HepG2 (cell line): ENCODE data around the gene CPNE2. TPM values are rescaled to one million over a fixed set of nuclear protein-coding genes. Genes with fewer than 3 reads are reported as not detected.
A peak's percentile ranks its signal among the peaks of the same experiment; 100 is the strongest.

Source experiments
- EZH2 ChIP-seq: conservative IDR thresholded peaks from 2 replicates; pipeline ENCODE4 v1.6.1; 2012; ENCODE audit warnings: mild to moderate bottlenecking, low read depth, low read length, moderate library complexity
- RAD21 ChIP-seq: fragments of 450-650 bp; formaldehyde crosslinking; IDR thresholded peaks from 2 replicates; pipeline ENCODE4 v1.5.0; 2020; ENCODE audit warnings: mild to moderate bottlenecking
- SAFB2 ChIP-seq: sonication (generic); formaldehyde crosslinking; IDR thresholded peaks from 2 replicates; pipeline ENCODE4 v1.5.1; 2020; ENCODE audit warnings: missing genetic modification reagents, low read depth, mild to moderate bottlenecking, borderline replicate concordance
- SETDB1 ChIP-seq: sonication (generic); formaldehyde crosslinking; IDR thresholded peaks from 2 replicates; pipeline ENCODE4 v1.5.1; 2020; ENCODE audit warnings: missing genetic modification reagents, mild to moderate bottlenecking, borderline replicate concordance
- STAG1 ChIP-seq: sonication (generic); formaldehyde crosslinking; IDR thresholded peaks from 2 replicates; pipeline ENCODE4 v1.4.0; 2020; ENCODE audit warnings: missing genetic modification reagents
- TAF15 ChIP-seq: fragments of 200-400 bp; formaldehyde crosslinking; IDR thresholded peaks from one replicate; pipeline ENCODE4 v1.6.1; 2018; ENCODE audit warnings: mild to moderate bottlenecking, low read depth, low read length; ENCODE audit not compliant: poor library complexity, severe bottlenecking
- YEATS4 ChIP-seq: sonication (generic); formaldehyde crosslinking; IDR thresholded peaks from 2 replicates; pipeline ENCODE4 v1.4.0; 2020; ENCODE audit warnings: missing genetic modification reagents, borderline replicate concordance
- ZBTB7B ChIP-seq: sonication (generic); formaldehyde crosslinking; IDR thresholded peaks from 2 replicates; pipeline ENCODE4 v1.4.0; 2020; ENCODE audit warnings: missing genetic modification reagents
- ZMYM2 ChIP-seq: sonication (generic); formaldehyde crosslinking; IDR thresholded peaks from 2 replicates; pipeline ENCODE4 v1.8.0; 2022; ENCODE audit warnings: mild to moderate bottlenecking, missing genetic modification reagents
- ZNF556 ChIP-seq: sonication (generic); formaldehyde crosslinking; IDR thresholded peaks from 2 replicates; pipeline ENCODE4 v1.4.0; 2020; ENCODE audit warnings: mild to moderate bottlenecking, missing genetic modification reagents, borderline replicate concordance
- ZNF563 ChIP-seq: sonication (generic); formaldehyde crosslinking; IDR thresholded peaks from 2 replicates; pipeline ENCODE4 v1.8.0; 2022; ENCODE audit warnings: mild to moderate bottlenecking, moderate library complexity, missing genetic modification reagents
- ZNF564 ChIP-seq: sonication (generic); formaldehyde crosslinking; IDR thresholded peaks from 2 replicates; pipeline ENCODE4 v1.8.1; 2023; ENCODE audit warnings: mild to moderate bottlenecking, missing genetic modification reagents
- ZNF652 ChIP-seq: IDR thresholded peaks from 2 replicates; pipeline ENCODE4 v1.6.1; 2016; ENCODE audit warnings: low read depth, borderline replicate concordance
- ZNF678 ChIP-seq: sonication (generic); formaldehyde crosslinking; IDR thresholded peaks from 2 replicates; pipeline ENCODE4 v1.4.0; 2020; ENCODE audit warnings: mild to moderate bottlenecking, missing genetic modification reagents
- ZNF761 ChIP-seq: sonication (generic); formaldehyde crosslinking; conservative IDR thresholded peaks from 2 replicates; pipeline ENCODE4 v1.4.0; 2020; ENCODE audit warnings: mild to moderate bottlenecking, missing genetic modification reagents
- polyA plus RNA-seq, 8 experiments: library from polyadenylated mRNA; depleted of rRNA in 3 of 8; stranded (reverse) in 7 of 8; unstranded in 1 of 8; fragments of >200 nt; fragmentation: Illumina TruSeq in 4 of 8; extraction: Trizol in 4 of 8; gene quantifications; 2 replicates each; pipeline versions ENCODE4 v1.2.1 to v1.2.3, GENCODE V29; 2011 to 2016; ENCODE audit warnings: low read depth in 4 of 8, missing spikeins in 1 of 8, mixed read lengths in 1 of 8; ENCODE audit not compliant: insufficient read depth in 1 of 8
- total RNA-seq, 5 experiments: library from RNA; depleted of rRNA; stranded (reverse); fragments of >200 nt; fragmentation: Illumina TruSeq; extraction: Trizol; gene quantifications; 2 replicates each; pipeline ENCODE4 v1.2.3, GENCODE V29; 2016; ENCODE audit warnings: low read depth in 1 of 5
- TF ChIP-seq, protein P1 (sequence below): sonication (generic); formaldehyde crosslinking; IDR thresholded peaks from 2 replicates; pipeline ENCODE4 v1.4.0; 2020; ENCODE audit warnings: missing genetic modification reagents
- TF ChIP-seq, protein P2 (sequence below): IDR thresholded peaks from 2 replicates; pipeline ENCODE4 v1.6.1; 2016; ENCODE audit warnings: mild to moderate bottlenecking
- TF ChIP-seq, protein P3 (sequence below): sonication (generic); formaldehyde crosslinking; IDR thresholded peaks from 2 replicates; pipeline ENCODE4 v1.5.1; 2020; ENCODE audit warnings: mild to moderate bottlenecking, missing genetic modification reagents
- TF ChIP-seq, protein P4 (sequence below): sonication (generic); formaldehyde crosslinking; IDR thresholded peaks from 2 replicates; pipeline ENCODE4 v1.5.0; 2020; ENCODE audit warnings: mild to moderate bottlenecking, missing genetic modification reagents, borderline replicate concordance

The CPNE2 gene
- total and polyA plus RNA-seq, 2 of the 13 experiments (the other 11 are each of a cell fraction or from before 2014, with no cell fraction given) = 10.6 to 23.3 TPM

DNA sequence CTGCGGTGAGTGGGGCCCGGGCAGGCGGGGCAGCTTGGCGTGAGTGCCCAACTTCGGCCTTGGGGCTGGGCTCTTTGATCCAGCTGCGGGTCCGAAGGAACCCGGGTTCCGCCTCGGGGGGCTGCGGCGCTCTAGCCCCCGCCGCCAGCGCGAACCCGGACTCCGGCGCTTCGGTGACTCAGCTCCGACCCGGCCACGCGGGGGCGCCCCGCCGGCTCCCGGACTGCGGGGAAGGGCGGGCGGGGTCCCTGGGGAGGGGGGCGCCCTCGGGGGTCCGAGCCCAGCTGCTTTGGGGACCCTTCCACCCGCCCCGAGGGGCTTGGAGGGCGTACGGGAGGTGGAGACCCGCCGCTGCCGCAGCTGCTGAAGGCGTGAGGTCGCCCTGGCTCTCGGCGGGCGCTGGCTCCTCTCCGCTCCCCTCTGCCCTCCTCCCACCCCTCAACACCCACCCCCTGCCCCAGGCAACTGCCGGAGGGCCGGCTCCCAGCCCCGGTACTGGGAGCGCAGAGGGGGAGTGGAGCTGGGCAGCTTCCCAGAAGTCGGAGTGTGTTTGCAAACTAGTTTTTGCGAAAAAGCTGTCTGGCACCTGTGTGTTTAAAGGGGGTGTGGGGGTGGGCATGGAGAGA lies 516 bp downstream of the CPNE2 start (continued):
- TF ChIP-seq ZNF678 (CRISPR knock-in tag) = 0 out of 2 replicates have a peak, but pooled peaks have one; percentile 31
- TF ChIP-seq, protein P1, sequence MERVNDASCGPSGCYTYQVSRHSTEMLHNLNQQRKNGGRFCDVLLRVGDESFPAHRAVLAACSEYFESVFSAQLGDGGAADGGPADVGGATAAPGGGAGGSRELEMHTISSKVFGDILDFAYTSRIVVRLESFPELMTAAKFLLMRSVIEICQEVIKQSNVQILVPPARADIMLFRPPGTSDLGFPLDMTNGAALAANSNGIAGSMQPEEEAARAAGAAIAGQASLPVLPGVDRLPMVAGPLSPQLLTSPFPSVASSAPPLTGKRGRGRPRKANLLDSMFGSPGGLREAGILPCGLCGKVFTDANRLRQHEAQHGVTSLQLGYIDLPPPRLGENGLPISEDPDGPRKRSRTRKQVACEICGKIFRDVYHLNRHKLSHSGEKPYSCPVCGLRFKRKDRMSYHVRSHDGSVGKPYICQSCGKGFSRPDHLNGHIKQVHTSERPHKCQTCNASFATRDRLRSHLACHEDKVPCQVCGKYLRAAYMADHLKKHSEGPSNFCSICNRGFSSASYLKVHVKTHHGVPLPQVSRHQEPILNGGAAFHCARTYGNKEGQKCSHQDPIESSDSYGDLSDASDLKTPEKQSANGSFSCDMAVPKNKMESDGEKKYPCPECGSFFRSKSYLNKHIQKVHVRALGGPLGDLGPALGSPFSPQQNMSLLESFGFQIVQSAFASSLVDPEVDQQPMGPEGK = peak; percentile 79
- TF ChIP-seq ZMYM2 (CRISPR knock-in tag) = no peak
- TF ChIP-seq SETDB1 (CRISPR knock-in tag) = no peak
- TF ChIP-seq EZH2 = no peak
- peak; percentile 27; the same call in 1 of the 2 replicates for TF ChIP-seq STAG1 (CRISPR knock-in tag)
- no peak for TF ChIP-seq SAFB2 (CRISPR knock-in tag)
- TF ChIP-seq ZNF652 = no peak
- TF ChIP-seq ZNF761 = peak; percentile 68; the same call in 1 of the 2 replicates
- TF ChIP-seq, protein P2, sequence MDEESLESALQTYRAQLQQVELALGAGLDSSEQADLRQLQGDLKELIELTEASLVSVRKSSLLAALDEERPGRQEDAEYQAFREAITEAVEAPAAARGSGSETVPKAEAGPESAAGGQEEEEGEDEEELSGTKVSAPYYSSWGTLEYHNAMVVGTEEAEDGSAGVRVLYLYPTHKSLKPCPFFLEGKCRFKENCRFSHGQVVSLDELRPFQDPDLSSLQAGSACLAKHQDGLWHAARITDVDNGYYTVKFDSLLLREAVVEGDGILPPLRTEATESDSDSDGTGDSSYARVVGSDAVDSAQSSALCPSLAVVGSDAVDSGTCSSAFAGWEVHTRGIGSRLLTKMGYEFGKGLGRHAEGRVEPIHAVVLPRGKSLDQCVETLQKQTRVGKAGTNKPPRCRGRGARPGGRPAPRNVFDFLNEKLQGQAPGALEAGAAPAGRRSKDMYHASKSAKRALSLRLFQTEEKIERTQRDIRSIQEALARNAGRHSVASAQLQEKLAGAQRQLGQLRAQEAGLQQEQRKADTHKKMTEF (CRISPR knock-in tag) = peak; percentile 53; the same call in 1 of the 2 replicates
- peak; percentile 53 for TF ChIP-seq YEATS4
- peak; percentile 41 for TF ChIP-seq RAD21 (CRISPR knock-in tag)
- peak; percentile 48; the same call in 1 of the 2 replicates for TF ChIP-seq ZNF563
- TF ChIP-seq, protein P3, sequence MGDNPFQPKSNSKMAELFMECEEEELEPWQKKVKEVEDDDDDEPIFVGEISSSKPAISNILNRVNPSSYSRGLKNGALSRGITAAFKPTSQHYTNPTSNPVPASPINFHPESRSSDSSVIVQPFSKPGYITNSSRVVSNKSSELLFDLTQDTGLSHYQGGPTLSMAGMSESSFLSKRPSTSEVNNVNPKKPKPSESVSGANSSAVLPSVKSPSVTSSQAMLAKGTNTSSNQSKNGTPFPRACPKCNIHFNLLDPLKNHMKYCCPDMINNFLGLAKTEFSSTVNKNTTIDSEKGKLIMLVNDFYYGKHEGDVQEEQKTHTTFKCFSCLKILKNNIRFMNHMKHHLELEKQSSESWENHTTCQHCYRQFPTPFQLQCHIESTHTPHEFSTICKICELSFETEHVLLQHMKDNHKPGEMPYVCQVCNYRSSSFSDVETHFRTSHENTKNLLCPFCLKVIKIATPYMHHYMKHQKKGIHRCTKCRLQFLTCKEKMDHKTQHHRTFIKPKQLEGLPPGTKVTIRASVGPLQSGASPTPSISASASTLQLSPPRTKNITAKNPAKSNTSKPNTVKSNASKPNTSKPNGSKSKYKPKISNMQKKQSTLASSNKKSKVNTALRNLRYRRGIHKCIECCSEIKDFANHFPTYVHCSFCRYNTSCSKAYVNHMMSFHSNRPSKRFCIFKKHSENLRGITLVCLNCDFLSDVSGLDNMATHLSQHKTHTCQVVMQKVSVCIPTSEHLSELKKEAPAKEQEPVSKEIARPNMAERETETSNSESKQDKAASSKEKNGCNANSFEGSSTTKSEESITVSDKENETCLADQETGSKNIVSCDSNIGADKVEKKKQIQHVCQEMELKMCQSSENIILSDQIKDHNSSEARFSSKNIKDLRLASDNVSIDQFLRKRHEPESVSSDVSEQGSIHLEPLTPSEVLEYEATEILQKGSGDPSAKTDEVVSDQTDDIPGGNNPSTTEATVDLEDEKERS (CRISPR knock-in tag) = no peak
- TF ChIP-seq, protein P4, sequence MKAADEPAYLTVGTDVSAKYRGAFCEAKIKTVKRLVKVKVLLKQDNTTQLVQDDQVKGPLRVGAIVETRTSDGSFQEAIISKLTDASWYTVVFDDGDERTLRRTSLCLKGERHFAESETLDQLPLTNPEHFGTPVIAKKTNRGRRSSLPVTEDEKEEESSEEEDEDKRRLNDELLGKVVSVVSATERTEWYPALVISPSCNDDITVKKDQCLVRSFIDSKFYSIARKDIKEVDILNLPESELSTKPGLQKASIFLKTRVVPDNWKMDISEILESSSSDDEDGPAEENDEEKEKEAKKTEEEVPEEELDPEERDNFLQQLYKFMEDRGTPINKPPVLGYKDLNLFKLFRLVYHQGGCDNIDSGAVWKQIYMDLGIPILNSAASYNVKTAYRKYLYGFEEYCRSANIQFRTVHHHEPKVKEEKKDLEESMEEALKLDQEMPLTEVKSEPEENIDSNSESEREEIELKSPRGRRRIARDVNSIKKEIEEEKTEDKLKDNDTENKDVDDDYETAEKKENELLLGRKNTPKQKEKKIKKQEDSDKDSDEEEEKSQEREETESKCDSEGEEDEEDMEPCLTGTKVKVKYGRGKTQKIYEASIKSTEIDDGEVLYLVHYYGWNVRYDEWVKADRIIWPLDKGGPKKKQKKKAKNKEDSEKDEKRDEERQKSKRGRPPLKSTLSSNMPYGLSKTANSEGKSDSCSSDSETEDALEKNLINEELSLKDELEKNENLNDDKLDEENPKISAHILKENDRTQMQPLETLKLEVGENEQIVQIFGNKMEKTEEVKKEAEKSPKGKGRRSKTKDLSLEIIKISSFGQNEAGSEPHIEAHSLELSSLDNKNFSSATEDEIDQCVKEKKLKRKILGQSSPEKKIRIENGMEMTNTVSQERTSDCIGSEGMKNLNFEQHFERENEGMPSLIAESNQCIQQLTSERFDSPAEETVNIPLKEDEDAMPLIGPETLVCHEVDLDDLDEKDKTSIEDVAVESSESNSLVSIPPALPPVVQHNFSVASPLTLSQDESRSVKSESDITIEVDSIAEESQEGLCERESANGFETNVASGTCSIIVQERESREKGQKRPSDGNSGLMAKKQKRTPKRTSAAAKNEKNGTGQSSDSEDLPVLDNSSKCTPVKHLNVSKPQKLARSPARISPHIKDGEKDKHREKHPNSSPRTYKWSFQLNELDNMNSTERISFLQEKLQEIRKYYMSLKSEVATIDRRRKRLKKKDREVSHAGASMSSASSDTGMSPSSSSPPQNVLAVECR (CRISPR knock-in tag) = peak; percentile 48; the same call in 1 of the 2 replicates
- peak; percentile 17; the same call in 1 of the 2 replicates for TF ChIP-seq ZNF556
- TF ChIP-seq TAF15 = no peak
- no peak; the same call in 1 of the 2 replicates for TF ChIP-seq ZNF564 (CRISPR knock-in tag)
- peak; percentile 66; the same call in 1 of the 2 replicates for TF ChIP-seq ZBTB7B
